NCI-H1417 treated with DMSO at 0.1 percent for 48 hours (cell line): Measurements from ENCODE around the gene MACROD2.
"Not testable (repeated sequence)": the region's sequence is repeated elsewhere in the genome, so short reads cannot be mapped to it uniquely, and the experiment has no call there.

Source experiments
- DNase-seq: peaks from one replicate; lab custom pipeline; 2025; lab: John Stamatoyannopoulos, UW

Gene MACROD2

GRCh38 chr20:14410869-14411555 is 415.7 kb downstream of the MACROD2 start:
- DNase-seq, result no peak

GRCh38 chr20:14412065-14412681 is 416.9 kb downstream of the MACROD2 start:
- DNase-seq, result no peak

GRCh38 chr20:14413835-14414234 is 418.5 kb downstream of the MACROD2 start:
- DNase-seq, result no peak

- DNase-seq, result no peak
These were observed 419.2 kb downstream of the MACROD2 start for GRCh38 chr20:14414560-14414959.

- DNase-seq, result no peak
These were observed 420.2 kb downstream of the MACROD2 start for GRCh38 chr20:14415467-14415866.

GRCh38 chr20:14418376-14418775 is 423.1 kb downstream of the MACROD2 start:
- DNase-seq, result no peak

- DNase-seq, result no peak
These were observed 427.6 kb downstream of the MACROD2 start for GRCh38 chr20:14422892-14423291.

GRCh38 chr20:14431568-14431967 is 436.3 kb downstream of the MACROD2 start:
- no peak for DNase-seq

GRCh38 chr20:14432085-14432484 is 436.8 kb downstream of the MACROD2 start:
- no peak for DNase-seq

GRCh38 chr20:14432597-14432996 is 437.3 kb downstream of the MACROD2 start:
- no peak for DNase-seq

- DNase-seq, result no peak
These were observed 439.2 kb downstream of the MACROD2 start for GRCh38 chr20:14434384-14435136.

- DNase-seq, result no peak
These were observed 445.9 kb downstream of the MACROD2 start for GRCh38 chr20:14441201-14441600.

GRCh38 chr20:14444106-14444505 is 448.8 kb downstream of the MACROD2 start:
- no peak for DNase-seq

- no peak for DNase-seq
These were observed 450.0 kb downstream of the MACROD2 start for GRCh38 chr20:14445310-14445709.

GRCh38 chr20:14445902-14446301 is 450.6 kb downstream of the MACROD2 start:
- no peak for DNase-seq

- DNase-seq, result no peak
These were observed 451.1 kb downstream of the MACROD2 start for GRCh38 chr20:14446446-14446845.

GRCh38 chr20:14449323-14449722 is 454.0 kb downstream of the MACROD2 start:
- DNase-seq, result no peak

GRCh38 chr20:14450256-14450655 is 454.9 kb downstream of the MACROD2 start:
- no peak for DNase-seq

- no peak for DNase-seq
These were observed 456.1 kb downstream of the MACROD2 start for GRCh38 chr20:14451458-14451857.

- no peak for DNase-seq
These were observed 457.9 kb downstream of the MACROD2 start for GRCh38 chr20:14453259-14453658.

- no peak for DNase-seq
These were observed 459.0 kb downstream of the MACROD2 start for GRCh38 chr20:14454296-14454695.

GRCh38 chr20:14467104-14467827 is 471.9 kb downstream of the MACROD2 start:
- DNase-seq, result not testable (repeated sequence)
